SK-N-SH (cell line): ENCODE data around the gene RGL1.

ENCODE experiments used
- JUND ChIP-seq: IDR thresholded peaks from 2 replicates; pipeline ENCODE4 v1.4.0; 2012
- TF ChIP-seq, protein P1 (sequence below): fragments of 200-600 bp; sonication (generic); IDR thresholded peaks from 2 replicates; pipeline ENCODE4 v1.6.1; 2017; ENCODE audit warnings: antibody characterized with exemption, mild to moderate bottlenecking, moderate library complexity

DNA sequence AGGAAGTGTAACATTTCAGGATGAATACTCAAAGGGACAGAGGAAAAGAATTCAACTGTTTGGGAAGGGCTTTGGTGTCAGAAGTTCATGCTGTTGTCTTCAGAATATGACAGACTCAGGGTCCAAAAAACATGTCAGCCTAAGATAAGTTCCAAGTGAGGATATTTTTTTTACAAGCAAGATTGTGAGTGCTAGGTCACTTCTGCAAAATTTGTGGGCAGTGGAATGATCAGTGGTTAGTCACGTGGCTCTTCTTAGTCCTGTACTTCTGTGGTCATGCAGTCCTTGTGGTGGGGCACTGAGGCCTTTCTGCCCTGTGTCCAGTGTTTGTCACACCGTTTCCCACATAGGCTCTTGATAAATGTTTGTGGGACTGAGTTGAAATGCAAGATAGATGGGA is 5.2 kb downstream of the RGL1 start:
- TF ChIP-seq, protein P1, sequence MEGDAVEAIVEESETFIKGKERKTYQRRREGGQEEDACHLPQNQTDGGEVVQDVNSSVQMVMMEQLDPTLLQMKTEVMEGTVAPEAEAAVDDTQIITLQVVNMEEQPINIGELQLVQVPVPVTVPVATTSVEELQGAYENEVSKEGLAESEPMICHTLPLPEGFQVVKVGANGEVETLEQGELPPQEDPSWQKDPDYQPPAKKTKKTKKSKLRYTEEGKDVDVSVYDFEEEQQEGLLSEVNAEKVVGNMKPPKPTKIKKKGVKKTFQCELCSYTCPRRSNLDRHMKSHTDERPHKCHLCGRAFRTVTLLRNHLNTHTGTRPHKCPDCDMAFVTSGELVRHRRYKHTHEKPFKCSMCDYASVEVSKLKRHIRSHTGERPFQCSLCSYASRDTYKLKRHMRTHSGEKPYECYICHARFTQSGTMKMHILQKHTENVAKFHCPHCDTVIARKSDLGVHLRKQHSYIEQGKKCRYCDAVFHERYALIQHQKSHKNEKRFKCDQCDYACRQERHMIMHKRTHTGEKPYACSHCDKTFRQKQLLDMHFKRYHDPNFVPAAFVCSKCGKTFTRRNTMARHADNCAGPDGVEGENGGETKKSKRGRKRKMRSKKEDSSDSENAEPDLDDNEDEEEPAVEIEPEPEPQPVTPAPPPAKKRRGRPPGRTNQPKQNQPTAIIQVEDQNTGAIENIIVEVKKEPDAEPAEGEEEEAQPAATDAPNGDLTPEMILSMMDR: no peak
- no peak for TF ChIP-seq JUND
